ENCODE results near the gene ARHGAP26.
"Not testable (repeated sequence)": the region's sequence is repeated elsewhere in the genome, so short reads cannot be mapped to it uniquely, and the experiment has no call there.

Gene ARHGAP26

GRCh38 chr5:143199843-143200242 lies 429.7 kb downstream of the ARHGAP26 start:
- DNase-seq: no peak

DNA sequence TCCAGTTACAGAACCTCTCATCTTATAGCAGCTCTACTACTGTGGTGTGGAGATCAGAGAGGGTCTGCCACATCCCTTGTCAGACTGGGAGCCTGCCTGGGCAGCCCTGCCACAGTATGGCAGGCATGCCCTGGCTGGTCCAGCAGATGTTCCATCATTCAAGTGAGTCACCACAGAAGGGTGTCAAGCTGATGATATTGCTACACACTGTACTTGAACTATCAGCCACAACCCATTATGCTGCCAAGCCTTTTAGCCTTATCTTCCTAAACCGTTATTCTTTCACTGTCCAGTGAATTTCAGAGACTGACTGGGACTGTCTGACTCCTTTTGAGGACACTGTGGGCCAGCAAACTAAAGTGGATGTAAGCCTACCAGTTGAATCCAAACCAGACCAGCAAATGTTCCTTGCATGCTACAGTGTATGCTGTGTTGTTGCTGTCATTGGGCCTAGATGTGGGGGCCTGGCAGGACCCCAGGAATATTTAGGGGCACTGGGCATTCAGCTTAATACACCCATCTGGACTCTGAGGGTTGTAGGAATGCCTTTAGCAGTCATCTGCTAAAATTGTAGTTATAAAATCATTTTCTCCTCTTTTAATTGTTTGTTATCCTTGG lies 430.7 kb downstream of the ARHGAP26 start:
- no peak for DNase-seq

DNA sequence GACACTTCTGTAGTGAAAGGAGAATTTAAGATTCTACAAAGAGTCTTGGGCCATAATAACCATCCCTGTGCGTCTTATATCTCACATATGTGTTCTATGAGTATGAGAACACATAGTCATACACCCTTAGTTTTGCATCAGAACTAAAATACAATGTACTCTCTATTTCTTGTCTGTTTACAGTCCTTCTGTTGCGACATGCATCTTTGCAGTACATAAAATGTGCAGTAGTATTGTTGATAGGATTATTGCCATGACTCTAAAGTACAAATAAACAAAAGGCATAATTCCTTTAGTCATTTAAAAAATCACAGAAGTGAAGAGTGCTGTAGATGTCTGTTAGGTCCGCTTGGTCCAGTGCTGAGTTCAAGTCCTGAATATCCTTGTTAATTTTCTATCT lies 431.4 kb downstream of the ARHGAP26 start:
- no peak for DNase-seq

GRCh38 chr5:143203301-143203956 lies 433.3 kb downstream of the ARHGAP26 start:
- not testable (repeated sequence) for DNase-seq

DNA sequence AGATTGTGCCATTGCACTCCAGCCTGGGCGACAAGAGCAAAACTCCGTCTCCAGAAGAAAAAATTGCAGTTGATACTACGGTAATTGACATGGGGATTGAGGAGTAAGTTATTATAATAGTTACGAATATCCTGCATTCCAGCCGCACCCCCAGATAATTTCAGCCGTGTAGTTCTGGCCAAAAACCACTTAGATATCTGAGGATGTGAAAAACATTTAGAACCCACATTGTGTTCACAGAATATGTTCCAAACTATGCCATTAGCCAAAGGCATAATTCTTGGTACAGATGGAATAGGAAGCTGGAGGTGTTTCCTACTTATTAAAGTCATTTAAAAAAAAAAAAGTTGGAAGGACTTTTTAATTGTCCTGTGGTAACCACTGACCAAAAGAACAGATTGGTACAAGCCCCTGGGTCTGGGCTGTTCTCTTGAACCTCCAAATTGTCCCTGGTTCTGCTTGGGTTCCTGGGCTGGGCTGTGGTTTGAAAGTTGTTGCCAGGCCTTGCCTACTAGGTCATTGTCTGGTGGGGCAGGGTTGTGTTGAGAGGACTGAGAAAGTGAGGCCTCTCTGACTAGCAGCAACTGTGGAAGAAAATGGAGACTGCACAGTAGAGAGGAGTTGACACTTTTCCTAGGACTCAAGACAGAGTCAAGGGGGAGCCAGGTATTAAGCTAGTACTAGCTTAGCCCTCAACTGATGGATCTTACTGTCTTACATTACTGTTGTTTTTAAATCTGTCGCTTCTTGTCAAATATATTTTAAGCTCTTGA lies 434.5 kb downstream of the ARHGAP26 start:
- DNase-seq: no peak

DNA sequence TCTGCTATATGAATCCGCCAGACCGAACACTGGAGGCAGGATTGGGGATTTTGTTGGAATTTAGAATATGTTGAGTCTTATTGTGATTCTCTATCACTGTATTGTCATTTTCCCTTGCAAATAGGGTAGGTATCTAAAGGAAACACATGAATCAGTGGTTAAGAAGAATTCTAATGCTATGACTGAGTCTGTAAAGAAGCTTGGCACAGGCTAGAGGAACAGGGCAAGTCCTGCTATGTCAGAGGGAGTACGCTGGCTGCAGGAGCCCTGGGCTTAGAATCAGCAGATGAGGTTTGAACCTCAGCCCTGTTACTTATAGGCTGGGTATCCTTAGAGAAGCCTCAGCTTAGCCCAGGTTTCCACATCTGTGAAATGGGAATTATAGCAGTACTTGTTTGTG lies 435.2 kb downstream of the ARHGAP26 start:
- no peak for DNase-seq

DNA sequence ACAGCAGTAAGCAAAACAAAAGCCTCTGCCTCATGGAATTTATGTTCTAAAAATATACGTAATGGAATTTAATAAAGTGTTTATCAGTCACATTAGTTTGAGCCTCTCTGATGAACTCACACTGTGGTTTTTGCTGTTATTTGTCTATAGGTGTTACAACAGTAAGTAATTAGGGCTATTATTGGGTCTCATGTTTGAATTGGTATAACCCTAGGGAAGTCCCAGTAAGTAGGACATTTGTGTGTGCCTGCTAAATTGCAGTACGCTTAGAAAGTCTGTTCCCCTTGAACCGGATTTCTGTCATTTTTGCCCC lies 435.7 kb downstream of the ARHGAP26 start:
- no peak for DNase-seq

DNA sequence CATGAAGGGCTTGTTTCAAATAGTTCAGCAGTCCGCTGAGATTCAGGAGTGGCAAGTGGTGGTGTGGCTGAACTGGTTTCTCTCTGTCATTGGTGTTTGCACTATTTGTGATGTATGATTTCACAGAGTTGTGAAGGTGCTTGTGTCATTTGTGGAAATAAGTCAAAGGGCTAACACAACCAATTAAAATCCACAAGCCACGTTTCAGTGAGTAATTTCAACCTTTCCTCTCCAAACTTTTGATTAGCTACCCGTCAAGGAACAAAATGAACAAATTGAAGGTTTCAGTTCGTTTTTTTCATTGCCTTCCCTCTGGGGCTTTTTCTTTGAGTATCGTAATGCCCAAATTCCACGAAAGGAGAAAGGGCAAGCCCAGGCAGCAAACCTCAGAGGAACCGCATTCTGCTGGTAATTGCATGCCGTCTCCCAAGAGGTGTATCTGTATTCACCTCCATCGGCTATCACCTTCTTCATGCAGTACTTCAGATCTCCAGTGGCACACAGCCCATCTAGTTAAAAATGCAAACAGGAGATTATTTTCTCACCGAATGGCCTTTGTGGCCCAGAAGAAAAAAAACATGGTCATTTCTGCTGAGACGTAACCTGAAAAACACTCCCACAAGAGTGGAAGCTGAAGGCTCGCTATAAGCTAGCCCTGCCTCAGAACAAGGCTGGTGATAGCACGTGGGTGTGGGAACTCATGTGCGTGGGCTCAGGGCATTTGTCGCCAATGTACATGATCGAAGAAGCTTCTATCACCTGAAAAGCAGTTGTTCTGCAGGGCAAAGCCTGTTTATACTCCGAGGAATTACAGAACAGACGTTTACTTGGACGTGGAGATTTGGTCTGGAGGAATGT lies 436.2 kb downstream of the ARHGAP26 start:
- no peak for DNase-seq

- no peak for DNase-seq
Measured at GRCh38 chr5:143207058-143207457, 436.9 kb downstream of the ARHGAP26 start.

DNA sequence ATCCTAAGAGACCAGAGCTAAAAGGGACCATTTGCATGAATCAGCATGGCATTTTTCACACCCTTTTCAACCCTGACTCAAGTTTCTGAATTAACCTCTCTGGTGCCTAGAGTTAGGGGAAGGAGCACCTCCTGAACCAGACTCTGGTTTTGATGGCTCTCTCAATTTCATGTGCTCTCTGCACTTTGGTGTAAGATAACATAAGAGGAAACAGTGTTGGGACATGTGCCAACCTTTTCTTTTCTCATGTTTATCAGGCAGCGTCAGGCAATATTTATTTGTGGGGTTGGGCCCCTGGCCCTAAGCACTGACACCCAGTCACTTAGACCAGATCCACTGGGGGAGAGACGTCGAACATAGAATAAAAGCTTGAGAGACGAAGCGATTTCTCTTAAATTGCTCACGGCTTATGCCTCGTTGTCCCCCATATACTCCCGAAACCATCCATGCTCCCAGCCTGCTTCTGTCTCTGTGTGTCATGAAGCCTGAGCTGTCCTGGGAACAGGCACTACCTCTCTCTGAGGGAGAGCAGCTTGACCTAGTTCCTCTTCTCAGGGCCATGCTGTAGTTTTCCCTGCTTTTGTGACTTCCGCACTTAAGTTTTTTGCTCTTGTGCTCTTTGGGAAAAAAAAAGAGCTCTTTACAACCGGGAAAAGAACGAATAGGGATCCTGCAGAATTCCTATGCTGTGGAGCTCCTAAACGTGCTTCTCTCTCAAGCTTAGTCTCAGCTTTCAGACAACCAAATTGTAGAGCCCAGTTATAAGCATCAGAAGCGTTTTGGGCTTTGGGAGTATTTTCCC lies 437.6 kb downstream of the ARHGAP26 start:
- no peak for DNase-seq

DNA sequence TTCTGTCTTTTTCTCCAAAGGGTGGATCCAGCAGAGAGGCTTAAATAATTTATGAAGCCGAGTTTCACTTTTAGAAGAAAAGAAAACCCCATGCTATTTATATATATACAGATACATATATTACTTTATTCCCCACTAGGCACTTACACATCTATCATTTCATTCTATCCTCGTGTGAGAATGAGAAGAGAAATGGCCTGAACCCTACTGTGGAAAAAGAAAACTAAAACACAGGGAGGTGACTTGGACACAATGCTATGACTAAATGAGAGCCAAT lies 438.1 kb downstream of the ARHGAP26 start:
- no peak for DNase-seq

GRCh38 chr5:143208781-143209510 lies 438.8 kb downstream of the ARHGAP26 start:
- DNase-seq: no peak

DNA sequence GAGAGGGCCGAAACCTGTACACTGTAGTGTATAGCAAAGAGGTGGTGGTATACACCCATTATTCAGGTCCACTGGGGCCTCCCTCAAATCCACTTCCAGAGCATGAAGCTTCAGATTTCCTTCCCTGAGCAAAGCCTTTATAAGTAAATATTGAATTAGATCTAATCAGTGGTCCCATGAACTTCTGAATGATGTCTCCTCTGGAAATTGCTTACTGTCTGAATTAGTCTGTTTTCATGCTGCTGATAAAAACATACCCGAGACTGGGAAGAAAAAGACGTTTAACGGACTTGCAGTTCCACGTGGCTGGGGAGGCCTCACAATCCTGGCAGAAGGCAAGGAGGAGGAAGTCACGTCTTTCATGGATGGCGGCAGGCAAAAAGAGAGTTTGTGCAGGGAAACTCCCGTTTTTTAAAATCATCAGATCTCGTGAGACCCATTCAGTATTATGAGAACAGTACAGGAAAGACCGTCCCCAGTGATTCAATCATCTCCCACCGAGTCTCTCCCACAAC lies 439.8 kb downstream of the ARHGAP26 start:
- no peak for DNase-seq

- DNase-seq: no peak
Measured at GRCh38 chr5:143210576-143210975, 440.4 kb downstream of the ARHGAP26 start.

DNA sequence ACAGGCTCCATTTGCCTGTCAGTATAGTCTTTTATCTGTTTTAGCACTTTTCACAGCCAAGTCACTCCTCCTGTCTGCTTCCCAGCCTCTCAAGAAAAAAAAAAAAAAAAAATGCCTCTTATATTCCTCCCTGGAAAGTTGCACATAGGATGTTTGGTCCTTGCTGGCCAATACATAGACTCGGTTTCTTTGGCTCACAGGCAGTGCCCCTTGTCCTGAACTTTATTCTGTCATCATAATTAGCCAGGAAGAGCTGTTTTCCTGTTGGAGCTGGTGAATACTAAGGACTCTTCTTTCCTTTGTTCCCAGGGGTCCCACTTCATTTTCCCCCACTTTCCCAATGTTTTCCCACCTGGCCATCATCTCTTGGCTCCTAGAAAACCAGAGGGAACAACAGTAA lies 442.1 kb downstream of the ARHGAP26 start:
- DNase-seq: no peak

DNA sequence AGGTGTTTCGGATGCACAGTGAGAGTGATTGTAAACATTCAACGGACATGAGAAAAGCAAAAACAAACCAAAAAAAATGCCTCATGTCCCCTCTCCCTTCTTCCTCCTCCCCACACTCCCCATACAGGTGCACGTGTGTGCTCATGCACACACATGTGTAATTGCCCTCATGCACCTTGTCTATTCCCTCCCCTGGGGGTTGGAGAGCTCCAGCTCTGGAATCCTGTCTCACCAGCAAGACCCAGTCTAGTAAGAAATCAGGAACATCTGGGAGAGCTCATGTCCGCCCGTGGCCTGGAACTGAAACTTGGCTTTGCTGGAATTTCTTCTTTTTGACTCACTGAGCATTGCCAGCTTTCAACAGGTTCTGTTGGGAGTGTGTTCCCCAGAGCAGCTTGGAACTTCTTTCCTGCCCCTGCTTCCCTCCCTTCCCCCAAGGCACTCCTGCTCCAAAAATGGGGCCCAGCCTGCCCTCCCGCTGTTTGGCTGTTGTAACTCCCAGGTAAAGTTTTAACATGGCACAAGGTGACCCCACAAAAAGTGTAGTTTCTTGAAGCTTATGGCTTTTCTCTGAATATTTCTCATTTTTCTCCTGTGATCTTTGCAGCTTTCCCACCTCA lies 443.2 kb downstream of the ARHGAP26 start:
- DNase-seq: no peak

DNA sequence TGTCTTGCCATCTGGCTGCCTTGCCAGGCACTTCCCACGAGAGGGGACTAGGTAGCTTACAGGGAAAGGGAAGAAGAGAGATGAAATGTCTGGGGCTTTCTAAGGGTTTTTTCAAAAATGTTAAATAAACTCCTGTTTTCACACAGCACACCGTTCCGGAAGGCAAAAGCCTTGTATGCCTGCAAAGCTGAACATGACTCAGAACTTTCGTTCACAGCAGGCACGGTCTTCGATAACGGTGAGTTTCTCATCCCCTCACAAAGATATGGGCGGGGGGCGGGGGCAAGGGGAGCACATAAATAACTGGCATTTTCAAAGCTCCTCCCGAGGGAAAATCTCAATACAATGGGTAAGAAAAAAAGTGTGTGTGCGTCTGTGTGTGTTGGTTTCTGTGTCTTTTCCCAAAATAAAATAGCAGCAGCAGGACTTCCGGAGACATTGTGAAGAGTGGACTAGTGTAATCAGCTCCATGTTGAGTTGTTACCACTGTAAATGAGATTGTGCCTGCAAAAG lies 443.7 kb downstream of the ARHGAP26 start:
- DNase-seq: no peak

- DNase-seq: no peak
Measured at GRCh38 chr5:143214458-143214857, 444.3 kb downstream of the ARHGAP26 start.

- DNase-seq: no peak
Measured at GRCh38 chr5:143214890-143215289, 444.7 kb downstream of the ARHGAP26 start.

- DNase-seq: no peak
Measured at GRCh38 chr5:143215690-143216089, 445.5 kb downstream of the ARHGAP26 start.

GRCh38 chr5:143216211-143216610 lies 446.0 kb downstream of the ARHGAP26 start:
- DNase-seq: no peak

All from activated CD8-positive, alpha-beta memory T cell treated with anti-CD3 and anti-CD28 coated beads, Interleukin-2, amount 50 U/mL, for 48 hours (primary cell).